Stimulated activated CD8-positive, alpha-beta memory T cell treated with anti-CD3 and anti-CD28 coated beads, Interleukin-4, amount 100 ng/mL, for 4 hours (primary cell): Measurements from ENCODE around the gene BANF2.
"Not testable (repeated sequence)": the region's sequence is repeated elsewhere in the genome, so short reads cannot be mapped to it uniquely, and the experiment has no call there.

Source experiments
- DNase-seq, 2 donors: peaks; one replicate each; pipeline ENCODE4 v3.0.0-alpha.2; 2020; ENCODE audit warnings: low read depth in 2 of 2, low spot score in 1 of 2

The BANF2 gene

DNA sequence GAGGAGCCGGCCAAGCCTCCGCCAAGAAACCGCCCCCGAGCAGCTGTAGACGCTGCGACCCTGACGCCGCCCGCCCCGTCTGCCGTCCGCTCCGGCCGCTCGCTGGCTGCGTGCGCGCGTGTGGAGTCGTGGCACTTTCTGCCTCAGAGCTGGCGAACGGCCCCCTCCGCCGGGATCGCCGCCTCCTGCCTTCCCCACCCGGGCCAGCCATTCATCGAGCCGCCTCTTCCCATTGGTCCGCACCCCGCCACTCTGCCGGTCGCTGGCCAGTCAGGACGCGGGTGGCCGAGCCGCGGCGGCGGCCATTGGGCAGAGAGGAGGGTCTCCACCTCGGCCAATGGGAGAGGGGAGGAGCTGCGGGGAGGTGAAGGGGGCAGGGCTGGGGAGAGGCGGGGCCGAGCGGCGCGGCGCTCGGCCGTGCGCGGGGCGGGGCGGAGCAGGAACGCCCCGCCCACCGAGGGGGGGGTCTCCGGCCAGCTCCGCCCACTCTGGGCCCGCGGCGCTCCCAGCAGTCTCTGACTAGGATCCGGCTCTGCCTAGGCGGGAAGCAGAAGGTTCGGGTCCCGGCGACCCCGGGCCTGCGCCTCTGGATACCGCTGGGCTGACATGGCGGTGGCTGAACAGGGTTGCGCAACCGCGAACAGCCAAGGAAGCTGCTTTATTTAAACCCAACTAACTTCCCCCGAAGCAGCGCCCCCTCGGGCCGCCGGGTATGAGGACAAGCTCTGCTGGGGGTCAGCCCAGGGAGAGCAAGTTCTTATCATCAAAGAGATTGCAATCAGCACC is 17.5 kb upstream of the BANF2 start, which contains the start of gene RRBP1:
Gene RRBP1 (minus strand): TSS at position 140 of the 786 bp plus-strand sequence. CDS start 21,735 bp downstream, outside the sequence.
- peak; percentile 82 to 92 for DNase-seq

GRCh38 chr20:17682889-17683198 is 16.9 kb upstream of the BANF2 start:
- DNase-seq, result no peak

GRCh38 chr20:17683218-17684076 is 16.3 kb upstream of the BANF2 start:
- no peak for DNase-seq

- no peak for DNase-seq
Measured at GRCh38 chr20:17684077-17684888, 15.5 kb upstream of the BANF2 start.

- DNase-seq, result no peak
Measured at GRCh38 chr20:17685168-17685567, 14.6 kb upstream of the BANF2 start.

DNA sequence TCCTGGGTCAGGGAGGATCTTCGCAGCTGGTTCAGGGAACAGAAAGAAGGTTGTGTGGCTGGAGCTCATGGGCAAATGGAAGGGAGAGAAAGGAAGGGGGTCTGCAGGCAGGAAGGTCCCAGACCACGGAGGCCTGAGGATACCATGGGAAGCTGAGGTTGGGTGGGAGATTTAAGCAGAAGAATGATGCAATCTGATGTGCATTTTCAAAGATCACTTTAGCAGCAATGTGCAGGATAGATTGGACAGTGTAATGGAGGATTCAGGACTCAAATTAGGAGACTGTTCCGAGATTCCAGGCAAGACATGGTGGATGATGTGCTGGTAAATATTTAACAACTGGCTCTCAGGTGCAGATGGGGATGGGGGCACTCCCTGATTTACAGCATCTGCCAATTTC is 12.0 kb upstream of the BANF2 start:
- DNase-seq, result no peak

- DNase-seq, result no peak
Measured at GRCh38 chr20:17688965-17689364, 10.8 kb upstream of the BANF2 start.

- DNase-seq, result no peak
Measured at GRCh38 chr20:17690144-17690543, 9.6 kb upstream of the BANF2 start.

DNA sequence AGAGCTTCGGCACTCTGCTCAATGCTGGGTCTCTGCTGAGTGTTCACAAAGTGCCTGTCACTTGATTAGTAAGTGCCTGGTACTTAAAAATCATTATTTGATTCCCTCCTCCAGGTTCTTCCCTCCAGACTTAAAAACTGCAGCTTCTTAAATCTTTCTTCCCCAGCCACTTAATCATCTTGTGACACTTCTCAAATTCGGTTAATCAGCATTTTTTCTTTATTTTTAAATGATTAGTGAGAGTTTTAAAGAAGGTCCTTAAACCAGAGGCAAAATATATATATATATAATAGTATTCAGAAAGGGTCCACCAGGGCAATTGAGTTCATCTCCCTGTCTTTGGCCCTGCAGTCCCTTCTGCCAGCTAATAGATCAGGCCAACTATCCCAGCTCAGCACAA is 8.0 kb upstream of the BANF2 start:
- DNase-seq, result no peak

DNA sequence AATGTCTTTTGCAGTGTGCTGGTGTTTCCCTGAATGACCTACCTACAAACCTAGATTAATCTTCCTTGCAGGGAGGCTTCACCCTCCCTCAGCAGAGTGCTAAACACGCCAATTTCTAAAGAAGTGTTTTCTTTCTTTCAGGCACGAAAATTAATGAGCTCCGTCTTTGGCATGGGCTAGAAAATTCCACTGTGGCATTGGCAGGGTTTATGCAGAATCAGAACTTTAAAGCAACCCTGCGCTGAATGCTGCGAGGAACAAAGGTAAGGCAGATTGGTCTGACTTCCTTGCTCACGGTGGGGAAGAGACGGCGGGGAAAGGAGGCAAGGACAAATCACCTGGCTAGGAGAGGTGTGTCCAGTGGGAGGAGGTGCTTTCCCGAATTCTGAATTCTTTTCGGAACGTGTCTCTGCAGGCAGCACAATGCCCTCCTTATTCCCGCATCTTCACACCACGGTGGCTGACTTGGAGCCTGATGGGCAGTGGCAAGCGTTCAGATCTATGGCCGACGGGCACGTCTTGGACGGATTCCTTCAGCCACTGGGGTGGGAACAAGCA is 6.2 kb upstream of the BANF2 start:
- DNase-seq, result no peak

DNA sequence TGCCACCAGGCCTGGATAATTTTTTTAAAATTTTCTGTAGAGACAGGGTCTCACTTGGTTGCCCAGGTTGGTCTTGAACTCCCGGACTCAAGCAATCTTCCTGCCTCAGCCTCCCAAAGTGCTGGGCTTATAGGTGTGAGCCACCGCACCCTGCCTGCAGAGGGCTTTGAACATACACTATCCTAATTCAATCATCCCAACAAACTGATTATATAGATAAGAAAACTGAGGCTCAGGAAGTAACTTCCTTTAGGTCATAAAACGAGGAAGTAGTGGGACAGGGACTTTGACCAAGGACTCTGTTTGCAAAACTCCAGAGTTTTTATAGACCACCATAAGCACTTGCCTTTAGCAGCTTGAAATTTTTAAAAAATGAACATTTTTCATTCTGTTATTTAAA is 5.0 kb upstream of the BANF2 start:
- no peak for DNase-seq

DNA sequence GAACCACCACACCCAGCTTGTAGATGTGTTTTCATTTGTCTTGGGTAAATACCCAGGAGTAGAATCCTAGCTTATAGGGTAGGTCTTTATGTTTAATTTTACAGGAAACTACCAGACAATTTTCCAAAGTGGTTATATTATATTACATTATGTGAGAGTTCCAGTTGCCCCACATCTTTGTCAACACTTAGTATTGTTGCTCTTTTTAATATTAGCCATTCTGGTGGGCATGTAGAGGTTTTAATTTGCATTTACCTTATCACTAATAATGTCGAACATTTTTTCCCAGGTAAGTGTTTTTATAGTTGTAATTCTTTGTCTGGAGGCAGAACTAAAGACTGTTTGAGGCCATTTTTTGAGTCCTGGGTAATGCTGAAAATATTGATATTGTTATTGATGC is 3.5 kb upstream of the BANF2 start:
- no peak for DNase-seq

DNA sequence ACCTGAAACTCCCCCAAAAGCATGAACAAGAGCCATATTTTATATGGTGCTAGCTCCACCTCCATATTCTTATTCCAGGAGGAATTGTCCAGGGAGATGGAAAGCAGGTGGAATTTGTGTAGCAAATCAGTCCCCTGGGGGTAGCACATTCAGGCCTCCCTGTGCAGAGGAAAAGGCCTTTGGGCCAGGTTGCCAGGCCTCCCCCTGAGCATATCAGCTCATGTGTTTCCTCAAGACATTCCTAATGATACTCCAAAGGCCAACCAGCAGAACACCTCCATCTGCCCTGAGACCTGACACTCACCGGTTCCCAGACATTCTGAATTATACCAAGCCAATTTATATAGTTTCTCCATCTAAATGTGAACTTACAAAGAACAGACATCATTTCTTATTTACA is 2.6 kb upstream of the BANF2 start:
- DNase-seq, result no peak

GRCh38 chr20:17698384-17698783 is 1.4 kb upstream of the BANF2 start:
- DNase-seq, result no peak

- no peak for DNase-seq
Measured at GRCh38 chr20:17700637-17701036, 871 bp downstream of the BANF2 start.

GRCh38 chr20:17701826-17702225 is 2.1 kb downstream of the BANF2 start:
- no peak for DNase-seq

- DNase-seq, result no peak
Measured at GRCh38 chr20:17704589-17705317, 5.0 kb downstream of the BANF2 start.

- DNase-seq, result no peak
Measured at GRCh38 chr20:17705916-17706315, 6.2 kb downstream of the BANF2 start.

DNA sequence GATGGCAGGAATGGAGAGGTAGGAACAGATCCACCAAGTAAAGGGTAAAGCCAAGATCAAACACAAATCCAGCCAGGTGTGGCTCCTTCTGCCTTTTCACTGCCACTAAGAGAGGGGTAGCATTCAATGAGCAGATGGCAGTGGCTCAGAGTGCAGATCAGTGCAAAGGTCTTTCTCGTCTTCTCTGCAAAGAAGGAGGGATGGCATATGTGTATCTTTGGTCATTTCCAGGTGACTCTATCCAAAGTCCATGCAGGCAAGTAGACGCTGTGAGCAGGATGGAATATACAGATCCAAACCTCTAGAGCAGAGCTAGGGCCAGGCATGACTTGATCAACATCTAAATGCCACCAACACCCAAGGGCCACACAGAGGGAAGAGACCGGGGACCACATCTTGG is 6.9 kb downstream of the BANF2 start:
- DNase-seq, result no peak

DNA sequence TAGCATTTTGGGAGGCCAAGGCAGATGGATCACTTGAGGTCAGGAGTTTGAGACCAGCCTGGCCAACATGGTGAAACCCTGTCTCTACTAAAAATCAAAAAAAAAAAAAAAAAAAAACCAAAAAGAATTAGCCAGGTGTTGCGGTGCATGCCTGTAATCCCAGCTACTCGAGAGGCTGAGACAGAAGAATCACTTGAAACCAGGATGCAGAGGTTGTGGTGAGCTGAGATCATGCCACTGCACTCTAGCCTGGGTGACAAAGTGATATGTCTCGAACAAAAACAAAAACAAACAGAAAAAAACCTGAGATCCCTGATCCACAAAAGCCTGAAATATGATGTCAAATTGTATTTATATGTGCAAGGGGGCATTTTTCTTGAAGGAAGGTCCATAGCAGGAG is 8.2 kb downstream of the BANF2 start:
- not testable (repeated sequence) for DNase-seq
